NCI-H2081 treated with DMSO at 0.1 percent for 48 hours (cell line): ENCODE results near the gene POTEJ.
"Not testable (repeated sequence)": the region's sequence is repeated elsewhere in the genome, so short reads cannot be mapped to it uniquely, and the experiment has no call there.

Source experiments
- DNase-seq: peaks from one replicate; lab custom pipeline; 2025; lab: John Stamatoyannopoulos, UW

Gene POTEJ

GRCh38 chr2:130601648-130602302, 9.5 kb upstream of the POTEJ start:
- not testable (repeated sequence) for DNase-seq

- DNase-seq = not testable (repeated sequence)
Measured at GRCh38 chr2:130608276-130609001, 2.8 kb upstream of the POTEJ start.

DNA sequence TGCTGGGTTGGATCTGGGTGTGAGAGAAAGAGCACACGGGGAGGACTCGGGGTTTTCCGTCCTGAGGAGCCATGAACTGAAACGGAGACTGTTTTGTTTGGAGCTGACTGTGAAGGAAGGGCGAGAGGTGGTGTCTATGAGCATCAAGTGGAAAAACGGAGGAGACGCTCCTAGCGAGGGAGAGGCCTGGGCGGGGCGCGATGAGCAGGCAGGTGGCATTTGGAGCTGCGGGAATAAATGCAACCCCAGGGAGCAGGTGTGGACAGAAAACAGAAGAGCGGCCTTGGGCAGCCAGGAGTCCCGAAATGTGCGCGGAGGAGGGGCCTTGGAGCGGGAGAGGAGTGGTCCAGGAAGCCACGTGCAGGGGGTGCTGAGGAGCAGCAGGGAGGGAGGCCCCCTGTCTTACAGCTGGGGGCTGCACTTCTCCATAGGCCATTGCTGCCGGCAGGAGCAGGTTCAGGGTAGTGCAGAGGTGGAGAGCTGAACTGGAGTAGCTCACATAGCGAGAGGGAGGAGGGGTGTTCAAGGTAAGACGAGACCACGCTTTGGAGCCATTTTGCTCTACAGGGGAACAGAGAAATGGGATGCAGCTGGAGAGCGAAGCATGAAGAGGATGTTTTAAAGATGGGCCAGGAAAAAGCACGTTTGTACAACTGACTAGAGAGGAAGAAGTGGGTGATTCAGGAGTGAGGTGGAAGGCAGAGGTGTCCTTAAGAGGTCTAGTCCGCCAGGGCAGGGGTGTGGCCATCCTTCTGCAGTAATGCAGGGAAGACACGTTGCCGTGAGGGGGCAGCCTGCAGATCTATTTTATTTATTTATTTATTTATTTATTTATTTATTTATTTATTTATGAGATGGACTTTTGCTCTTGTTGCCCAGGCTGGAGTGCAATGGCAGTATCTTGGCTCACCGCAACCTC, 2.0 kb upstream of the POTEJ start:
- not testable (repeated sequence) for DNase-seq

GRCh38 chr2:130610486-130610885, 754 bp upstream of the POTEJ start:
- not testable (repeated sequence) for DNase-seq

DNA sequence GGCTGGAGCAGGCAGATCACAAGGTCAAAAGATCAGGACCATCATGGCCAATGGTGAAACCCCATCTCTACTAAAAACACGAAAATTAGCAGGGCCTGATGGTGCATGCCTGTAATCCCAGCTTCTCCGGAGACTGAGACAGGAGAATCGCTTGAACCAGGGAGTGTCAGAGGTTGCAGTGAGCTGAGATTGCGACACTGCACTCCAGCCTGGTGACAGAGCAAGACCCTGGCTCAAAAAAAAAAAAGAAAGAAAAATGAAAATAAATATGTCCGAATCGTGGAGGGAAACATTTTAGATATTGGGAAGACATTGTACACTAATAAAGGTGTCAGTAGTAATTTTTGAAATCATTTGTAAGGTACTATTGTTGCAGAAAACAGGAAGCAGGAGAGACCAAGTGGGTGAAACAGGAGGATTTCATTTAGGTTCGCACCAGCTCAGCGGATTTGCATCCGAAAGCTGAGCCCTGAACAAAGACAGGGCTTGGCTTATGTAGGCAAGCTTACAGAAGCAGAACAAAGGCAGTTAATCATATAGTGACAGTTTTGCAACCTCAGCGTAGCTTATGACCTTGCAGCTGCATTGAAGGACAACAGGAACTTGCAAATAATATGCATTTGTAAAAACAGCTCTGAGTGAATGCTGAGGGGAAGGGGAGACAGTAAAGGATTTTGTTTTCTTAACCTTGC, 17.7 kb downstream of the POTEJ start:
- not testable (repeated sequence) for DNase-seq

DNA sequence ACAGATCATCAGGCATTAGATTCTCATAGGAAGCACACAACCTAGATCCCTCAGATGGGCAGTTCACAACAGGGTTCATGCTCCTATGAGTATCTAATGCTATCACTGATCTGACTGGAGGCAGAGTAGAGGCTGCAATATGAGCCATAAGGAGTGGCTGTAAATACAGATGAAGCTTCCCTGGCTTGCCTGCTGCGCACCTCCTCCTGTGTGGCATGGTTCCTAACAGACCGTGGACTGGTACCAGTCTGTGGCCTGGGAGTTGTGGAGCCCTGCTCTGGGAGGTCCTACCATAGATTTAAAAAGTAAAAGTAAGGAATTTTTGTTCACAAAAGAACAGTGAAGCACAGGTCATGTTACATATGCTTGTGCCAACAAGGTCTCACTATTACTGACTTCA, 27.7 kb downstream of the POTEJ start:
- not testable (repeated sequence) for DNase-seq

GRCh38 chr2:130641688-130642087, 30.4 kb downstream of the POTEJ start:
- DNase-seq = not testable (repeated sequence)

- not testable (repeated sequence) for DNase-seq
Measured at GRCh38 chr2:130649285-130649684, 38.0 kb downstream of the POTEJ start.

DNA sequence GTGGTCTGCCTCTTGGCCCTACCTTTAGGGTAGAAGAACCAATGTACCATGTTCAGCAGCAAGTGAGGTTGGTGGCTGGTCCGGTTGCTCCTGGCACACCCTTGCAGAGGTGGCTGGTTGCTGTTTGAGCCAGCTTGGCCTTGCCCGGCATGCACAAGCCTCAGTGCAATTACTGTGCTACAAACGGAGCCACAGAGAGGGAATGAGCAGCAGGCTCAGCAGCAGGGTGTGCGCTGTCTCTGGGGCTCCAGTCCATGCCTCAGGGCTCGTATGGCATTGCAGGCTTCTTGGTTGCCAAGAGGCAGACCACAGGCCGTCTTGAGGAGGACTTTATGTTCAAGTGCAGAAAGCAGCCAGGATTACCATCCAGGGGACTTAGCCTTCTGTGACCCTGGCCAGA, 53.3 kb downstream of the POTEJ start:
- not testable (repeated sequence) for DNase-seq

DNA sequence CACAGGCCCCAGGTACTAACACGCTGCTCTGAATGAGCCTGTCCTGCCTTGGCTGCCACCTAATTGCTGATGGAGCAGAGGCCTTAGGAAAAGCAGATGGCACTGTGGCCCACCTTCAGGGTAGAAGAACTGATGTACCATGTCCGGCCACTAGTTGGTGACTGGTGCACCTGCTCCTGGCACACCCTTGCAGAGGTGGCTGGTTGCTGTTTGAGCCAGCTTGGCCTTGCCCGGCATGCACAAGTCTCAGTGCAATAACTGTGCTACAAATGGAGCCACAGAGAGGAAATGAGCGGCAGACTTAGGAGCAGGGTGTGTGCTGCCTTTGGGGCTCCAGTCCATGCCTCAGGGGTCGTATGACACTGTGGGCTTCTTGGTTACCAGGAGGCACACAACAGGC, 54.4 kb downstream of the POTEJ start:
- not testable (repeated sequence) for DNase-seq

DNA sequence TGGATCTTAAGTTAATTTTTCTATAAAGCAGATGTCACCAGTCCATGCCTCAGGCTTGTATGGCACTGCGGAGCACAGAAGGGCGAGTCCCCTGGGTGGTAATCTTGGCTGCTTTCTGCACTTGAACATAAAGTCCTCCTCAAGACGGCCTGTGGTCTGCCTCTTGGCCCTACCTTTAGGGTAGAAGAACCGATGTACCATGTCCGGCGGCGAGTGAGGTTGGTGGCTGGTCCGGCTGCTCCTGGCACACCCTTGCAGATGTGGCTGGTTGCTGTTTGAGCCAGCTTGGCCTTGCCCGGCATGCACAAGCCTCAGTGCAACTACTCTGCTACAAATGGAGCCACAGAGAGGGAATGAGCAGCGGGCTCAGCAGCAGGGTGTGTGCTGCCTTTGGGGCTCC, 56.3 kb downstream of the POTEJ start:
- not testable (repeated sequence) for DNase-seq

- not testable (repeated sequence) for DNase-seq
Measured at GRCh38 chr2:130670026-130670745, 58.9 kb downstream of the POTEJ start.

DNA sequence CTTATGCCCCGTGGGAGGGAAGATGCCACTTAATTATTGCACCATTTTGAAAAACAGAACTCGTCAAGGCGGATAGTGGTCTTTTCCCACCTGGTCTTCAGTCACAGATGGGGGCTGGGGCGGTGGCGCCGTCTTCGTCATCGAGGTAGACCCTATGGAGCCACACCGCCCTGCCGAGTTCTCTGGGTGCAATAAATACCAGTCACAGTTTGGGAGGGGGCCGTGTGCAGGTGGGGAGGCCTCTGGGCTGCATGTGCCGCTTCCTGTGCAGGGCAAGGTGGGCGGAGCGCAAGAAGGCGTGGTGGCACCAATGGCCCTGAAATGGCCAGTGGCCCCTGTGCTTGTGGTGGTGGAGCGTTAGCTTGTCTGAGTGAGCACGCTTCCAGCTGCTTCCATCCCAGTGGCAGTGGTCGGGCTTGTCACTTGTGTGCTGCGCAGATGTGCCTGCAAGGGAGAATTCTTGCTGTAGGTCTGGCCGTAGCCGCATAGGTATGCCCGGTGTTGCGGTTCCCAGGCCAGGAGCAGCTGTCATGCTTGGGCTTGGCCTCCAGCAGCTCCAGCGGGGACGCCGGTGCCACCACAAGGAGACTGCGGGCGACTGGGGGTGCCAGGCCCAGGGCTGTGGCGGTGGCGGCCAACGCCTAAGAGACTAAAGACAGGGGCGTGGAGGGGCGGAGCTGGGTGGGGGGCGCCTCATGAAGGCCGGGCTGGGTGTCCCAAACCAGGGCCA, 81.0 kb downstream of the POTEJ start:
- DNase-seq = not testable (repeated sequence)

GRCh38 chr2:130693474-130693873, 82.2 kb downstream of the POTEJ start:
- not testable (repeated sequence) for DNase-seq

DNA sequence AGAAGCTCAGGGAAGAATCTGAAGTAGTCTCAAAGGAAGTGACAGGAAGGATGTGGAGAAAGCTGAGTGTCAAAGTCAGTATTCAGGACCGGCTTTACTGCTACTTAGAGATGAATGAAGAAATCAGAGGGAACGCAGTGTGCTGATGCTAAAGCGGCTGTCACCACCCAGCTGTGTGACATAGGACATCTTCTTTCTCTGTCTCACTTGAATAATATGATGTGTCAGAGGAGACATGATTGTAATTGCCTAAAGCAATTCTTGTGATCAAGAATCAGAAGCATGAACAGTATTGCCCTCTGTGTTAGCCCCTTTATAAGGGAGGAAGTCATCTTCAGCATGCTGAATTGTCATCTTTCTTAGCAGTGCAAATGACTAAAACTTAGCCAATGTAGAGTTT, 92.0 kb downstream of the POTEJ start:
- DNase-seq = not testable (repeated sequence)
